ENCODE results near the gene SFT2D3. TPM values are rescaled to one million over a fixed set of nuclear protein-coding genes. Genes with fewer than 3 reads are reported as not detected.
"Not testable (repeated sequence)": the region's sequence is repeated elsewhere in the genome, so short reads cannot be mapped to it uniquely, and the experiment has no call there.

The SFT2D3 gene
- total RNA-seq, 1 experiment from 2014 or later = 4.0 TPM

GRCh38 chr2:127735537-127736399 is 34.5 kb downstream of the SFT2D3 start:
- H3K4me3 ChIP-seq (ENCODE audit: low read length) = no peak overlapping the region
- H3K27ac ChIP-seq (ENCODE audit: low read length) = peak overlapping the region; percentile 65
- H2AFZ ChIP-seq (ENCODE audit: low read length) = no peak overlapping the region
- DNase-seq = no peak
- no peaks in the 10 kb centered on the region for H4K20me1 ChIP-seq (ENCODE audit: insufficient read depth, low read depth, low read length)
- peaks cover 47% of the 10 kb centered on the region for H3K79me2 ChIP-seq (ENCODE audit: low read length)
- peaks cover 35% of the 10 kb centered on the region; the same call in 1 of the 2 replicates for H3K36me3 ChIP-seq (ENCODE audit: insufficient read depth, low read length)
- H3K4me1 ChIP-seq (ENCODE audit: low read length) = peaks cover 26% of the 10 kb centered on the region
- peak overlapping the region; percentile 34 for H3K4me2 ChIP-seq (ENCODE audit: low read depth, low read length, poor library complexity, severe bottlenecking)
- no peaks in the 10 kb centered on the region for H3K27me3 ChIP-seq (ENCODE audit: low read length)
- H3K9me3 ChIP-seq (ENCODE audit: low read length) = no peaks in the 10 kb centered on the region
- H3K9ac ChIP-seq (ENCODE audit: low read length) = no peak overlapping the region
- no peaks in the 10 kb centered on the region for H3K9me2 ChIP-seq (replicated peaks; ENCODE audit: insufficient read depth, low read length)

GRCh38 chr2:127737892-127738291 is 36.6 kb downstream of the SFT2D3 start:
- Histone ChIP-seq H3K4me2 (ENCODE audit: low read depth, low read length, poor library complexity, severe bottlenecking) (no peak overlapping the region), H3K4me3 (ENCODE audit: low read length) (no peak overlapping the region), H3K27ac (ENCODE audit: low read length) (no peak overlapping the region), H3K79me2 (ENCODE audit: low read length) (peaks cover 57% of the 10 kb centered on the region), H3K27me3 (ENCODE audit: low read length) (no peaks in the 10 kb centered on the region), H4K20me1 (ENCODE audit: insufficient read depth, low read depth, low read length) (no peaks in the 10 kb centered on the region), H3K36me3 (ENCODE audit: insufficient read depth, low read length) (peaks cover 43% of the 10 kb centered on the region; the same call in 1 of the 2 replicates), H3K4me1 (ENCODE audit: low read length) (peaks cover 34% of the 10 kb centered on the region), H3K9me3 (ENCODE audit: low read length) (no peaks in the 10 kb centered on the region), H3K9ac (ENCODE audit: low read length) (no peak overlapping the region), H3K9me2 (replicated peaks; ENCODE audit: insufficient read depth, low read length) (no peaks in the 10 kb centered on the region), H2AFZ (ENCODE audit: low read length) (no peak overlapping the region)
- no peak for DNase-seq

- H3K4me1 ChIP-seq (ENCODE audit: low read length) = peaks cover 27% of the 10 kb centered on the region
- no peak overlapping the region for H3K4me3 ChIP-seq (ENCODE audit: low read length)
- DNase-seq = no peak
- H3K27ac ChIP-seq (ENCODE audit: low read length) = no peak overlapping the region
- no peak overlapping the region for H3K4me2 ChIP-seq (ENCODE audit: low read depth, low read length, poor library complexity, severe bottlenecking)
- H3K36me3 ChIP-seq (ENCODE audit: insufficient read depth, low read length) = peaks cover 49% of the 10 kb centered on the region; the same call in 1 of the 2 replicates
- no peak overlapping the region for H2AFZ ChIP-seq (ENCODE audit: low read length)
- H4K20me1 ChIP-seq (ENCODE audit: insufficient read depth, low read depth, low read length) = no peaks in the 10 kb centered on the region
- H3K9me3 ChIP-seq (ENCODE audit: low read length) = no peaks in the 10 kb centered on the region
- no peaks in the 10 kb centered on the region for H3K9me2 ChIP-seq (replicated peaks; ENCODE audit: insufficient read depth, low read length)
- H3K27me3 ChIP-seq (ENCODE audit: low read length) = no peaks in the 10 kb centered on the region
- H3K9ac ChIP-seq (ENCODE audit: low read length) = no peak overlapping the region
- H3K79me2 ChIP-seq (ENCODE audit: low read length) = peaks cover 62% of the 10 kb centered on the region
Observed at GRCh38 chr2:127739800-127740199, 38.5 kb downstream of the SFT2D3 start.

- H2AFZ ChIP-seq (ENCODE audit: low read length) = no peak overlapping the region
- H3K4me3 ChIP-seq (ENCODE audit: low read length) = no peak overlapping the region
- no peak overlapping the region for H3K9ac ChIP-seq (ENCODE audit: low read length)
- peaks cover 17% of the 10 kb centered on the region for H3K4me1 ChIP-seq (ENCODE audit: low read length)
- H3K9me2 ChIP-seq (replicated peaks; ENCODE audit: insufficient read depth, low read length) = no peaks in the 10 kb centered on the region
- no peaks in the 10 kb centered on the region for H3K27me3 ChIP-seq (ENCODE audit: low read length)
- H3K79me2 ChIP-seq (ENCODE audit: low read length) = peaks cover 57% of the 10 kb centered on the region
- peaks cover 56% of the 10 kb centered on the region; the same call in 1 of the 2 replicates for H3K36me3 ChIP-seq (ENCODE audit: insufficient read depth, low read length)
- H3K9me3 ChIP-seq (ENCODE audit: low read length) = no peaks in the 10 kb centered on the region
- H4K20me1 ChIP-seq (ENCODE audit: insufficient read depth, low read depth, low read length) = no peaks in the 10 kb centered on the region
- H3K4me2 ChIP-seq (ENCODE audit: low read depth, low read length, poor library complexity, severe bottlenecking) = no peak overlapping the region
- H3K27ac ChIP-seq (ENCODE audit: low read length) = 0 out of 2 replicates have a peak overlapping the region, but pooled peaks have one; percentile 5
- DNase-seq = no peak
Observed at GRCh38 chr2:127740665-127741288, 39.5 kb downstream of the SFT2D3 start.

GRCh38 chr2:127743477-127744026 is 42.3 kb downstream of the SFT2D3 start:
- peaks cover 45% of the 10 kb centered on the region for H3K79me2 ChIP-seq (ENCODE audit: low read length)
- no peak overlapping the region for H3K4me3 ChIP-seq (ENCODE audit: low read length)
- no peak overlapping the region for H3K9ac ChIP-seq (ENCODE audit: low read length)
- no peak overlapping the region for H3K4me2 ChIP-seq (ENCODE audit: low read depth, low read length, poor library complexity, severe bottlenecking)
- H3K27me3 ChIP-seq (ENCODE audit: low read length) = no peaks in the 10 kb centered on the region
- no peak overlapping the region for H2AFZ ChIP-seq (ENCODE audit: low read length)
- peaks cover 8% of the 10 kb centered on the region for H3K4me1 ChIP-seq (ENCODE audit: low read length)
- H3K27ac ChIP-seq (ENCODE audit: low read length) = no peak overlapping the region
- peaks cover 42% of the 10 kb centered on the region; the same call in 1 of the 2 replicates for H3K36me3 ChIP-seq (ENCODE audit: insufficient read depth, low read length)
- H3K9me2 ChIP-seq (replicated peaks; ENCODE audit: insufficient read depth, low read length) = no peaks in the 10 kb centered on the region
- no peak for DNase-seq
- H4K20me1 ChIP-seq (ENCODE audit: insufficient read depth, low read depth, low read length) = no peaks in the 10 kb centered on the region
- H3K9me3 ChIP-seq (ENCODE audit: low read length) = no peaks in the 10 kb centered on the region

GRCh38 chr2:127747621-127748020 is 46.3 kb downstream of the SFT2D3 start:
- no peaks in the 10 kb centered on the region for H4K20me1 ChIP-seq (ENCODE audit: insufficient read depth, low read depth, low read length)
- H3K4me2 ChIP-seq (ENCODE audit: low read depth, low read length, poor library complexity, severe bottlenecking) = no peak overlapping the region
- no peak overlapping the region for H2AFZ ChIP-seq (ENCODE audit: low read length)
- no peak overlapping the region for H3K27ac ChIP-seq (ENCODE audit: low read length)
- H3K27me3 ChIP-seq (ENCODE audit: low read length) = no peaks in the 10 kb centered on the region
- H3K79me2 ChIP-seq (ENCODE audit: low read length) = peaks cover 34% of the 10 kb centered on the region
- peaks cover 26% of the 10 kb centered on the region; the same call in 1 of the 2 replicates for H3K36me3 ChIP-seq (ENCODE audit: insufficient read depth, low read length)
- DNase-seq = no peak
- no peak overlapping the region for H3K4me3 ChIP-seq (ENCODE audit: low read length)
- no peaks in the 10 kb centered on the region for H3K9me2 ChIP-seq (replicated peaks; ENCODE audit: insufficient read depth, low read length)
- peaks cover 13% of the 10 kb centered on the region for H3K4me1 ChIP-seq (ENCODE audit: low read length)
- no peaks in the 10 kb centered on the region for H3K9me3 ChIP-seq (ENCODE audit: low read length)
- no peak overlapping the region for H3K9ac ChIP-seq (ENCODE audit: low read length)

- peak; percentile 61 for DNase-seq
- peaks cover 29% of the 10 kb centered on the region; the same call in 1 of the 2 replicates for H3K36me3 ChIP-seq (ENCODE audit: insufficient read depth, low read length)
- H3K27ac ChIP-seq (ENCODE audit: low read length) = not testable (repeated sequence)
Observed at GRCh38 chr2:127749537-127749936, 48.2 kb downstream of the SFT2D3 start.

GRCh38 chr2:127753374-127753773 is 52.1 kb downstream of the SFT2D3 start:
- Histone ChIP-seq H3K27me3 (ENCODE audit: low read length) (no peaks in the 10 kb centered on the region), H3K79me2 (ENCODE audit: low read length) (peaks cover 38% of the 10 kb centered on the region), H3K9me2 (replicated peaks; ENCODE audit: insufficient read depth, low read length) (no peaks in the 10 kb centered on the region), H3K4me1 (ENCODE audit: low read length) (peaks cover 16% of the 10 kb centered on the region), H3K36me3 (ENCODE audit: insufficient read depth, low read length) (peaks cover 32% of the 10 kb centered on the region), H3K9me3 (ENCODE audit: low read length) (no peaks in the 10 kb centered on the region), H3K4me2 (ENCODE audit: low read depth, low read length, poor library complexity, severe bottlenecking) (no peak overlapping the region), H3K9ac (ENCODE audit: low read length) (no peak overlapping the region), H3K4me3 (ENCODE audit: low read length) (no peak overlapping the region), H4K20me1 (ENCODE audit: insufficient read depth, low read depth, low read length) (no peaks in the 10 kb centered on the region), H3K27ac (ENCODE audit: low read length) (no peak overlapping the region), H2AFZ (ENCODE audit: low read length) (no peak overlapping the region)
- no peak for DNase-seq

More at GRCh38 chr2:127749537-127749936, 48.2 kb downstream of the SFT2D3 start:
- H3K9ac ChIP-seq (ENCODE audit: low read length); H4K20me1 ChIP-seq (ENCODE audit: insufficient read depth, low read depth, low read length); H3K9me2 ChIP-seq (replicated peaks; ENCODE audit: insufficient read depth, low read length); H3K4me2 ChIP-seq (ENCODE audit: low read depth, low read length, poor library complexity, severe bottlenecking); H3K4me3 ChIP-seq (ENCODE audit: low read length); H2AFZ ChIP-seq (ENCODE audit: low read length); H3K27me3 ChIP-seq (ENCODE audit: low read length); H3K9me3 ChIP-seq (ENCODE audit: low read length): not testable (repeated sequence)
- Histone ChIP-seq H3K79me2 (ENCODE audit: low read length) (peaks cover 35% of the 10 kb centered on the region), H3K4me1 (ENCODE audit: low read length) (peaks cover 16% of the 10 kb centered on the region)

Measured in Karpas-422 (cell line).